Measurements from ENCODE around the gene PGAP6. TPM values are rescaled to one million over a fixed set of nuclear protein-coding genes. Genes with fewer than 3 reads are reported as not detected.

The PGAP6 gene
- total and polyA plus RNA-seq, 9 of the 15 experiments (the other 6 are each of a cell fraction or from before 2014, with no cell fraction given), result 0.45 to 50.2 (median 39.3) TPM

DNA sequence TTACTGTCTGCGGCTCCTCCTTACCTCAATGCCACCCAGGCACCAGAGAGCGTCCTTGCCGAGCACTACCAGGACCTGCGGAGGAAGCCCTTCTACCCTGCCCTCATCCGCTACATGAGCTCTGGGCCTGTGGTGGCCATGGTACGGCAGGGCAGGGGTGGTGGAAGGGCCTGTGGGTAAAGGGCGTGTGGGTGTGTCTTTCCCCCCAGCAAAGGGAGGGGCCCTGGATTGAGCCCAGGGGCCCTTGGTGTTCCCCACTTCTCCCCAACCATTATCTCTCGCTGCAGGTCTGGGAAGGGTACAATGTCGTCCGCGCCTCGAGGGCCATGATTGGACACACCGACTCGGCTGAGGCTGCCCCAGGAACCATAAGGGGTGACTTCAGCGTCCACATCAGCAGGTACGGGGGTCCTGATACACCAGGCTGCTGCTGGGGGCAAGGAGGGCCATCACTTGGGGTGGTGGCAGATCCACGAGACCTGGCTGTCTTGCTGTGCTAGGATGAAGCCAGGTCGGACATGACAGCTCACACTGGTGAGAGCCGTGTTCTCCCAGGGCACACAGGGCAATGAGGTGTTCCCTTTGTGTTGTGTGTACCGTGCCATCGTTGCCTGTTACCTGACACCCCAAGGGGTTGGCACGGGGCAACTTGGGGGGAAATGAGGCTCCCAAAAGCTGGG, 17.7 kb upstream of the PGAP6 start (continued):
- peak; percentile 42; the same call in 1 of the 2 replicates for TF ChIP-seq ZFX (CRISPR knock-in tag; IDR thresholded peaks at IDR 0.05)
- TF ChIP-seq, protein P1, sequence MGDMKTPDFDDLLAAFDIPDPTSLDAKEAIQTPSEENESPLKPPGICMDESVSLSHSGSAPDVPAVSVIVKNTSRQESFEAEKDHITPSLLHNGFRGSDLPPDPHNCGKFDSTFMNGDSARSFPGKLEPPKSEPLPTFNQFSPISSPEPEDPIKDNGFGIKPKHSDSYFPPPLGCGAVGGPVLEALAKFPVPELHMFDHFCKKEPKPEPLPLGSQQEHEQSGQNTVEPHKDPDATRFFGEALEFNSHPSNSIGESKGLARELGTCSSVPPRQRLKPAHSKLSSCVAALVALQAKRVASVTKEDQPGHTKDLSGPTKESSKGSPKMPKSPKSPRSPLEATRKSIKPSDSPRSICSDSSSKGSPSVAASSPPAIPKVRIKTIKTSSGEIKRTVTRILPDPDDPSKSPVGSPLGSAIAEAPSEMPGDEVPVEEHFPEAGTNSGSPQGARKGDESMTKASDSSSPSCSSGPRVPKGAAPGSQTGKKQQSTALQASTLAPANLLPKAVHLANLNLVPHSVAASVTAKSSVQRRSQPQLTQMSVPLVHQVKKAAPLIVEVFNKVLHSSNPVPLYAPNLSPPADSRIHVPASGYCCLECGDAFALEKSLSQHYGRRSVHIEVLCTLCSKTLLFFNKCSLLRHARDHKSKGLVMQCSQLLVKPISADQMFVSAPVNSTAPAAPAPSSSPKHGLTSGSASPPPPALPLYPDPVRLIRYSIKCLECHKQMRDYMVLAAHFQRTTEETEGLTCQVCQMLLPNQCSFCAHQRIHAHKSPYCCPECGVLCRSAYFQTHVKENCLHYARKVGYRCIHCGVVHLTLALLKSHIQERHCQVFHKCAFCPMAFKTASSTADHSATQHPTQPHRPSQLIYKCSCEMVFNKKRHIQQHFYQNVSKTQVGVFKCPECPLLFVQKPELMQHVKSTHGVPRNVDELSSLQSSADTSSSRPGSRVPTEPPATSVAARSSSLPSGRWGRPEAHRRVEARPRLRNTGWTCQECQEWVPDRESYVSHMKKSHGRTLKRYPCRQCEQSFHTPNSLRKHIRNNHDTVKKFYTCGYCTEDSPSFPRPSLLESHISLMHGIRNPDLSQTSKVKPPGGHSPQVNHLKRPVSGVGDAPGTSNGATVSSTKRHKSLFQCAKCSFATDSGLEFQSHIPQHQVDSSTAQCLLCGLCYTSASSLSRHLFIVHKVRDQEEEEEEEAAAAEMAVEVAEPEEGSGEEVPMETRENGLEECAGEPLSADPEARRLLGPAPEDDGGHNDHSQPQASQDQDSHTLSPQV (IDR thresholded peaks at IDR 0.05), result 0 out of 2 replicates have a peak, but pooled peaks have one; percentile 25
- 0 out of 4 replicates have a peak, but pooled peaks of 1 of the 2 experiments have one; percentile 25 for TF ChIP-seq KDM4B (IDR thresholded peaks at IDR 0.05; ENCODE audit: borderline replicate concordance in 2 of 2, low read depth in 1 of 2)

Measured in K562 (cell line).